Activated naive CD4-positive, alpha-beta T cell treated with Interleukin-2 at 50 U/mL for 16 hours (primary cell): Measurements from ENCODE around the gene ZBTB43.
"Not testable (repeated sequence)": the region's sequence is repeated elsewhere in the genome, so short reads cannot be mapped to it uniquely, and the experiment has no call there.

Source experiments
- DNase-seq: peaks from one replicate; pipeline ENCODE4 v3.0.0-alpha.2; 2020

ZBTB43 gene

DNA sequence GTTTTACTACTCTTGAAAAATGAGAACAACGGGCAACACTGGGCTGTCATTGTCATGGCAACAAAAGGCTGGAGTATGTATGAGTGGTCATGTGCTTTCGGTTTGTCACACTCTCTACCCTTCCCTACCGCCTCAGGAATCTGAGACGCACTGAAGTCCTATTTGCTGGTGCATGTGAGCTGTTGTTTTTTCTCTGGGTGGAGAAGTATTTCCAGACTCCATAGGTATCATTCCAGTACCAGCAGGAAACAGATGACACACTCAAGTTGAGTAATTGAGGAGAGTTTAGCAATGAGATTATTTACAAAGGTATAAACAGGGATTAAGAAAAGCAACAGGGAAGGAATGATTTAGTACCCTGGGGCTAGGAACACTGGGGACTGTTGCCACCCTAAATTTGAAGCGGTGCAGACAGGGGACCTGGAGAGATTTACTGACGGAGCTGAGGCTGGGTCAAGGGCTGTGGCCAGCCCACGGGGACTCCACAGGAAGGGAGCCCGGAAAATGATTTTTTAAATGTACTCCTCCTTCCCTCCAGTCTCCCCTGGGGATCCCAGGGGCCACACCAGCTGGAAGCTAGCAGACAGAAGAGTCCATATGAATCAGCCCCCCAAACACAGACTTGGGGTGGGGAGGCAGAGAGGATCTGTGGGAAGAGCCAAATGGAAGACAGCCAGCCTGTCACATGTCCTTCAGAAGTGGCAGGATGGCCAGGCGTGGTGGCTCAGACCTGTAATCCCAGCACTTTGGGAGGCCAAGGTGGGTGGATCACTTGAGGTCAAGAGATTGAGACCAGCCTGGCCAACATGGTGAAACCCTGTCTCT is 13.2 kb upstream of the ZBTB43 start:
- no peak for DNase-seq

DNA sequence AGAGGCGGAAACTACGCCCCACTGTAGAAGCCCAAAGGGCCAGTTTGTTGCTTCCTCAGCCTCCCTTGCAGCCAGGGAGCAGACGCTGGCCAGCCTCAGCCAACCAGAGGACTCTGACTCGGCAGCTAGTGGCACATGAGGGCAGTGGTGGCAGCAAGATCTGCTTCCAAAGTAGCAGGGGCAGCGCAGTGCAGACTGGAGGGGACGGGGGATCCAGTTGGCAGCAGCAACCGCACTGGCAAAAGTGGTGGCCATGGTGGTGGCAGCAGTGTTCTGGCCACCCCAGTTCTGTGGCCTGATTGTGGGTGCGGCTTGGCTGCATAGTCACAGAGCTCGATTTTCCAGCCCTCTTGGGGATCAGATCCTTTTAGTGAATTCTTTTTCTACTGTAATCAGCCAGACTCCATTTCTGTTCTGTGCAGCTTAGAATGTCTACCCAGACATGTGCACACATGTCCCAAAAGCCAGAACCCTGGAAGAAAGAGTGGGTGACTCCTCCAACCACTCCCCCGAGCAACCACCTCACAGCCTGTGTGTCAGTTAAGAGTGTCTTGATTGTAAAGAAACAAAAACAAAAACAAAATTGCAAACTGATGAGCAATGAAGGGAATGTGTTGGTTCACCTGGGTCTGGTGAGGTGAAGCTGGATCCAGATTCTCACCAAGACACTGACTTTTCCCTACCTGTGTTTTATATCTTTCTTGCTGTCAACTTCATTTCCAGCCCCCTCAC is 11.0 kb upstream of the ZBTB43 start:
- no peak for DNase-seq

DNA sequence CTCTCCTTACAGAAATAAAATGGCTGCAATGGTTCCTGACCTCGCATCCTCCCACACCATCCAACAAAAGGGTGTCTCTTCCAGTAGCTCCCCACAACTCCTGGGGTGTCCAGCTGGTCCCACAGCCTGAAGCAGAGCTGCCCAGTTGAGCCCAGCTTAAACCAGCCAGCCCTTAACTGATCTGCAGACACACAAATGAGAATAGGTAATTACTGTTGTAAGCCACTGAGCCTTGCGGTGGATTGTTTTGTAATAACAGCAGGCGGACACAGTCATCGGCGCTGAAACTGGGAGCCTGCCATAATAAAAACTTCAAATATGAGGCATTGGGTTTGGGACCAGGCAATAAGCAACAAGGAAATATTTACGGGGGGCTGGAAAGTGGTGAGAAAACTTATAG is 10.4 kb upstream of the ZBTB43 start:
- DNase-seq = no peak

DNA sequence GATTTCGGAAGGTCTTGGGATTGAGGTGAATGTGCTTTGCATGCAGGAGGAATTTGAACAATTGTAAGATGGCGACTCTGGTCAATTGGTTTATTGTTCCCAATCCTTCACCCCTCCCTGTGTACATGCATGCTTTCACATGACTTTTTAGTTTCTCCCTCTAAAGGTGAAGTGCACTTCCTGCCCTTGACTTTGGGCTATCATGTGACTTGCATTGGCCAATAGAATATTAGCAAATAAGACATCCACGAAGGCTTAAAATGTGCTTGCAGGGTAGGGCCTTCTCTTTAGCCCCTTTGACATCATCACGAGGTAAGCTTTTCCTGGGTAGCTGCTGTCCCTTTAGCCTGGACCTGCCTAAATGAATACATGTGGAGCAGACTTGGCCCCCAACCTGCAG is 8.1 kb upstream of the ZBTB43 start:
- DNase-seq = no peak

DNA sequence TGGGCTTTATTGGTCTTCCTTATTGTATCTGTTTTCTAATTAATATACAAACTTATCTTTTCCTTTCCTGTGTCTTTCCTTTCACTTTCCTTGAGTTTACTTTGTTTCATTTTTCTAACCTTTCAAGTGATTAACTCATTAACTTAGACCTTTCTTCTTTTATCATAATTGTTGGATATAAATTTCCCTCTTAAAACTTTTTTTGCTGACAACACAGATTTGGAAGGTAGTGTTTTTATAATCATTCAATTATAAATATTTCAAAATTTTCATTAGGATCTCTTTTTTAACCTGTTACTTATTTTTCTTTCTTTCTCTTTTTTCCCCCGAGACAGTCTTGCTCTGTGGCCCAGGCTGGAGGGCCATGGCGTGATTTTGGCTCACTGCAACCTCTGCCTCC is 6.9 kb upstream of the ZBTB43 start:
- DNase-seq = no peak

DNA sequence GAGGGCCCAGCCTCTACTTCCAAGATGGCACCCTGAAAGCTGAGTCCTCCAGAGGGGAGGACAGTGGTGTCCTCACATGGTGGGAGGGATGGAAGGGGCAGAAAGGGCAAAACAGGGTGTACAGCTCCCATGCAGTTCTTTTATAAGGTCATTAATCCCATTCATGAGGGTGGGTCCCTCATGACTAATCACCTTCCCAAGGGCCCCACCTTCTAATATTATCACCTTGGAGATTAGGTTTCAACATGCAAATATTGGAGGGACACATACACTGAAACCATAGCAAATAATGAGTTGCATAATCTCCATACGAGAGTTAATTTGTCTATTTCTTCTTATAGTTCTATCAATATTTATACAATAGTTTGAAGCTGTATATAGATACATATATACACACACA is 5.8 kb upstream of the ZBTB43 start:
- no peak for DNase-seq

DNA sequence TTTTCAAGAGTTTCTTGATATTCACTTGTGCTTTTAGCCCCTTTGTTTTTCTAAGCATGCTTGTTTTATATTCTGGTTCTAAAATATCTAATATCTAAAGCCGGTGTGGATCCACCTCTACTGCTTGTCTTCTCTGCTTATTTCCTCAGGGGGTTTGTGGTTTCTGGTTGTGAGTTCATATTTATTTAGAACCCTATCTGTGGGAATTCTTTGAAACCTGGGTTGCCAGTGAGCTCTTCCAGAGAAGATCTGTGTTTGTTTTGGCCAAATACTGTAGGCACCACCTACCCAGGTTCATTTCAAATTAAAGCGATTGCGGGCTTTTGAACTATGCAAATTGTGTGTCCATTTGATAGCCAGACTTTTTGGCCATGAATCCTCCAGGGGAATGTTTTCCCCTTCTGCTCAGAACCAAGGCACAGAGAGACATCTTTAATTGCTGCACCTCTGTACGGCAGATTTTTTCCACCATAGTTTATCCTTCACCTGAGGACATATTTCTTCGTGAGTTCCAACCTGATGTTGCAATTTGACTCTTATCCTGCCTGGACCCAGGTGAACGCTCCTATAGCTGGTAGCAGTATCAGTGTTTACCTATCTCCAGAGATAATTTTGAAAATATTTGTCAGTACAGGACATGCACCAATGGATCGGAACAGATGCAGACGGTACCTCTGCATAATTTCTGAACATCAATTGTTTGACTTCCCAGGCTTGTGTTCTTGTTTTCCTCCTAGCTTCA is 2.4 kb upstream of the ZBTB43 start:
- no peak for DNase-seq

DNA sequence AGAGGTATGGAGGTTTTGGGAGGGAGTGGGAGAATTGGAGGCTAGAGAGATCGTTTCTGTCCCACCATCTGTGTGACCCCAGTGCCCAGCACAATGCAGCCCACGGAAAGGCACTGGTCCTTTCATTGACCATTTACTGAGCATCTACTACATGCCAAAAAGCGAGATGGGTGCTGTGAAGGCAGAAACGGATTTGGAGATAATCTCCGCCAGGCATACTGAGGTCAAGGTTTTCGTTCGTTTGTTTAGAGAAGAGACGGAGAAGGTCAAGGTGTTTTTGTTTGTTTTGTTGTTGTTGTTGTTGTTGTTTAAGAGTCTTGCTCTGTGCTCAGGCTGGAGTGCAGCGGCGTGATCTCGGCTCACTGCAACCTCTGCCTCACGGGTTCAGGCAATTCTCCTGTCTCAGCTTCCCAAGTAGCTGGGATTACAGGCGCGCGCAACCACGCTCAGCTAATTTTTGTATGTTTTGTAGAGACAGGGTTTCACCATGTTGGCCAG is 593 bp upstream of the ZBTB43 start:
- no peak for DNase-seq

DNA sequence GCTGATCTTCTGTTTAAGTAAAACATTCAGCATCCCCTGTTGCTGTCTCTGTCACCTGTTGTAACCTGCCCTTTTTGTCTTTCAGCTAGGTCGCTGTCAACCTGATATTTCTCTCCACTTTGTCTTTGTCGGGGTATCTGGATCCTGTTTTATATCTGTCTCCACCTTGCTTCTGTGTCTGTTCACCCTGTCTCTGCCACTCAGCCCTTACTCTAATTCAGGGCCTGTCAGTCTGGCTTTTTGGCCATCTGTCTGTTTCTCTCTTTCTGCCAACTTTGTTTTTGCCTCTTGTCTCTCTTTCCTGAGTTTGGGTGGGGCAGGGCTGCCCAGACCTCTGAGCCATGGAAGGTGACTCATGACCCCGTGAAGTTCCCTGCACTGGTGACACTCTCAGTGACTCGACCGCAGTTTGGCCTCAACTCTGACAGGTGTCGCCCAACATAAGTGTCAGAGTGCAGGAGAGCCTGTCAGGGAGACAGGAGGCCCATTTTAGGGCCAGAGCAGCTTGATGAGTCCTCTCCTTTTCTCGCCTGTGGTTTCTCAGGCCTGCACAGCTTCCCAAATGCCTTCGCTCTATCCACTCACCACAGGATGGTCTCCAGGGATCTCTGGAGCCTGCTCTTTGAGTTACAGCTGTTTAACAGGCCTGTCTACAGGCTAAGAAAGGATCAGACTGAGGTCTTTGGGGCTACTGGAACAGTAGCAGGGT is 868 bp downstream of the ZBTB43 start:
- peak; percentile 85 for DNase-seq

DNA sequence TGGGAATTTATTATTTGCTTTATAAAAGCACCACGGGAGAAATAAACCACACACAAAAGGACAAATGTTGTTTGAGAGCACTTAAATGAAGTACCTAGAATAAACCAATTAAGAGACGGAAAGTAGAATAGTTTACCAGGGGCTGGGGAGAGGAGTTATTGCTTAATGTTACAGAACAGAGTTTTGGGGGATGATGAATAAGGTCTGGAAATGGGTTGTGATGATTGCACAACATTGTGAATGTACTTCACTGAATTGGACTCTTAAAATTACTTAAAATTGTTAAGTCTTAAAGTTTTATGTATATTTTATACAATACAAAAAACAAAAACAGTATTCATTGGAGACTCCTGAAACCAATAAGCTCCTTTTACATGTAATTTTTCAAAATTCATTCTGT is 1.5 kb downstream of the ZBTB43 start:
- DNase-seq = no peak

DNA sequence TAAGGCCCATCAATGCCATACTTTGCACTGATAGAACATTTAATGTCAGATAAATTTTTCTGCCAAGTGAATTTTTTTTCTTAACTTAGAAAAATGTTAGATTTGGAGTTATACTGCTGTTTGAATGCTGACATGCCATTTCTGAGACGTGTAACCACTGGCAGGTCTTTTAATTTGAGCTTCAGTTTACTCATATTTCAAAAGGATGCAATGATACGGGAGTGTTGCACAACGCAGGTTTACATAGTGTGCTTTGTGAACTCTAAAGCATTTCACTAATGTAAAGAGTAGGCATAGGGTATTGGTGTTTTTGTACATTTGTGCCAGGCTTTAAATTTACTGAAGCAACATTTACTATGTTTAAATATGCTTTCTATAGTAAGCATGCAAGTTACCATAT is 4.2 kb downstream of the ZBTB43 start:
- DNase-seq = no peak

DNA sequence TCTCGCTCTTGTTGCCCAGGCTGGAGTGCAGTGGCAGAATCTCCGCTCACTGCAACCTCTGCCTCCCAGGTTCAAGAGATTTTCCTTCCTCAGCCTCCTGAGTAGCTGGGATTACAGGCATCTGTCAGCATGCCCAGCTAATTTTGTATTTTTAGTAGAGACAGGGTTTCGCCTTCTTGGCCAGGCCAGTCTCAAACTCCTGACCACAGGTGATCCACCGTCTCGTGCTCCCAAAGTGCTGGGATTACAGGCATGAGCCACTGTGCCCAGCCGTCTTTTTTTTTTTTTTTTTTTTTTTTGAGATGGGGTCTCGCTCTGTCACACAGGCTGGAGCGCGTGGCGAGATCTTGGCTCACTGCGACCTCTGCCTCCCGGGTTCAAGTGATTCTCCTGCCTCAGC is 5.4 kb downstream of the ZBTB43 start:
- not testable (repeated sequence) for DNase-seq

DNA sequence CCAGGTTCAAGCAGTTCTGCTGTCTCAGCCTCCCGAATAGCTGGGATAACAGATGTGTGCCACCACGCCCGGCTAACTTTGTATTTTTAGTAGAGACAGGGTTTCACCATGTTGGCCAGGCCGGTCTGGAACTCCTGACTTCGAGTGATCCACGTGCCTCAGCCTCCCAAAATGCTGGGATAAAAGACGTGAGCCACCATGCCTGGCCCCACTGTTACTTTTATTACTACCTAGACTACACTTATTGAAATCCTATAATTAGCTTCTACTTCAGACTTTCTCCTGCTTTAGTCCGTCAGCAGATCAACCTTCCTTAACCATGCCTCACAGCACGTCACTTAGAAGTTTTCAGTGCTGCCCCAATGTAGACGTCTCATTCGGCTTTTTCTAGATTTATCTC is 8.2 kb downstream of the ZBTB43 start:
- no peak for DNase-seq

DNA sequence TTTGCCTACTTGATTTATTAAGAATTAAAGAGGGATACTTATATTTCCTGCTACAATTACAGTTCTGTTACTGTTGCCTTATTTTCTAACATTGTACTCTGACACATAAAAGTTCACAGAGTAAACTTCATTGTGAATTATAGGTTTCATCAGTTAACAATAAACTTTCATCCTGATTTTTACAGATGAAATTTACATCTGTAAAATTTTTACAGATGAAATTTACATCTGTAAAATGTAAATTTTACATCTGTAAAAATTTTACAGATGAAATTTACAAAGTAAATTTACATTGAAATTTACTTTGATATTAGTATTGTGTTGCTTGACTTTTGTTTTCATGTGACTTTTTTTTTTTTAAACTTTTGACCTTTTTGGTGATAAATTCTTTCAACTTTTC is 9.3 kb downstream of the ZBTB43 start:
- no peak for DNase-seq

DNA sequence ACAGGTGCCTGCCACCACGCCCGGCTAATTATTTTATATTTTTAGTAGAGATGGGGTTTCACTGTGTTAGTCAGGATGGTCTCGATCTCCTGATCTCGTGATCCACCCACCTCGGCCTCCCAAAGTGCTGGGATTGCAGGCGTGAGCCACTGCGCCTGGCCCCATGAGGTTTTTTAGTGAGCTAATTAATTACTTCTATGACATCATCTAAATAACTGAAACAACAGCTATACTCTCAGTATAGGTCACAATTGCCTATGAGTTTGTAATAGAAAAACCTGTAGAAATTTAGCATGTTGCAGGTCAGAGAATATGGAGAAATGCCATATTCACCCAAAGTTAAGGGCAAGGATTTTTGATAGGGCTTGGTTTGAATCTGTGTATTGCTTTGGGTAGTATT is 12.8 kb downstream of the ZBTB43 start:
- not testable (repeated sequence) for DNase-seq

DNA sequence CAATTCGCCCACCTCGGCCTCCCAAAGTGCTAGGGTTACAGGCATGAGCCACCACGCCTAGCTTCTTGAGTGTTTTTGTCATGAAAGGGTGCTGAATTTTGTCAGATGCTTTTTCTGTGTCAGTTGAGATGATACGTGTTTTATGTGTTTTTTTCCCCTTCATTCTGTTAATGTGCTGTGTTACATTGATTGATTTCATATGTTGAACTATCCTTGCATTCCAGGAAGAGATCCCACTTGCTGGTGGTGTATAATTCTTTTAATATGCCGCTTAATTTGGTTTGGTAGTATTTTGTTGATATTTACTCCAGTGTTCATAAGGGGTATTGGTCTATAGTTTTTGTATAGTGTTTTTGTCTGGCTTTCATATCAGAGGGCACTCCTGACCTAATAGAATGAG is 13.6 kb downstream of the ZBTB43 start:
- DNase-seq = no peak

DNA sequence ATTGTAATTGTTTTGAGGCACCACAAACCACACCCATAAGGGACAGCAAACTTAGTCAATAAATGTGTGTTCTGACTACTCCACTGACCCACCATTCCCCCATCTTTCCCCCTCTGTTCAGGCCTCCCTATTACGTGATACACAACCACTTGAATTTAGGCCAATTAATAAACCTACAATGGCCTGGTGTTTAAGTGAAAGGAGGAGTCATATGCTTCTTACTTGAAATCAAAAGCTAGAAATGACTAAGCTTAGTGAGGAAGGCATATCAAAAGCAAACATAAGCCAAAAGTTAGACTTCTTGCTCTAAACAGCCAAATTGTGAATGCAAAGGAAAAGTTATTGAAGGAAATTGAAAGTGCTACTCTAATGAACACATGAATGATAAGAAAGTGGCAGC is 14.6 kb downstream of the ZBTB43 start:
- no peak for DNase-seq

DNA sequence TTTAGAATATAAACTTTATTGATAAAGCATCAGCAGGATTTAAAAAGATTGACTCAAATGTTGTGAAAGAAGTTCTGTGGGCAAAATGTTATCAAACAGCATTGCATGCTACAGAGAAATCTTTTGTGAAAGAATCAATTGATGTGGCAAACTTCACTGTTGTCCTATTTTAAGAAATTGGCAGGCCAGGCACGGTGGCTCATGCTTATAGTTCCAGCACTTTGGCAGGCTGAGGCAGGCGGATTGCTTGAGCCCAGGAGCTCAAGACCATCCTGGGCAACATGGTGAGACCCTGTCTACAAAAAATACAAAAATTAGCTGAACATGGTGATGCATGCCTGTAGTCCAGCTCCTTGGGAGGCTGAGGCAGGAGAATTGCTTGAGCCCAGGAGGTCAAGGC is 17.4 kb downstream of the ZBTB43 start:
- no peak for DNase-seq

DNA sequence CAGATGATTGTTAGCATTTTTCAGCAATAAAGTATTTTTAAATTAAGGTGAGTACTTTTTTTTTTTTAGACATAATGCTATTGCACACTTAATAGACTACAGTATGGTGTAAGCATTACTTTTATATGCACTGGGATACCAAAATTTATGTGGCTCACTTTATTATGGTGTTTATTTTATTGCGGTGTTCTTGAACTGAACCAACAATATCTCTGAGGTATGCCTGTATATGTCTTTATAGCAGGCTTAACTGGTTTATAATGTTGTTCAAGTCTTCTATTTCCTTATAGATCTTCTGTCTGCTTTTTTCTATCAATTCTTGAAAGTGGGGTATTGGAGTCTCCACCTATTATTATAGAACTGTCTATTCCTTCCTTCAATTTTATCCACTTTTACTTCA is 18.0 kb downstream of the ZBTB43 start:
- no peak for DNase-seq

DNA sequence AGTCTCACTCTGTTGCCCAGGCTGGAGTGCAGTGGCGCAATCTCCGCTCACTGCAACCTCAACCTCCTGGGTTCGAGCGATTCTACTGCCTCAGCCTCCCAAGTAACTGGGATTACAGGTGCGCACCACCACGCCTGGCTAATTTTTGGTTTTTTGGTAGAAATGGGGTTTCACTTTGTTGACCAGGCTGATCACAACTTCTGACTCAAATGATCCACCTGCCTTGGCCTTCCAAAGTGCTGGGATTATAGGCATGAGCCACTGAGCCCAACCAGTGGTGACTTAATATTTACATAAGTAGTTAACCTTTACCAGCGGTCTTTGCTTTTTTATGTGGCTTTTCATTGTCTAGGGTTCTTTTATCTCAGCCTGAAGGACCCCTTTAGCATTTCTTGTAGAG is 19.2 kb downstream of the ZBTB43 start:
- DNase-seq = not testable (repeated sequence)

DNA sequence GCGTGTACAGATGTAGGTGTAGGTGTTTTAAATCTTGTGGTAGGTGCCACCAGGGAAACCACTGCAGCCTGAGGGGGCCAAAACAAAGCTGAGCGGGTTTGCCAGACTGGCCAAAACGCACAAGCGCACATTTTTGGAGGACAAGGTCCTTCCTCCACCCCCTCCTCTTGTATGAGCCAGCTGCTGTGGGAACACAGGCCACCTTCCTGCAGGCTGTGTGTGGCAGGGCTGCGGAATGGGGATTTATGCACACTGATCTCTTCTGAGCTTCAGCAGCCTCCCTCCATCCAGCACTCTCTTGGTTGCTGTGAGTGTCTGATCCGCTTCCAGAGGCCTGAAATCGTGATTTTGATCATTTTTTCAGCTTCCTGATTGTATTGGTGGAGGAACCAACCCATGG is 22.4 kb downstream of the ZBTB43 start:
- no peak for DNase-seq

DNA sequence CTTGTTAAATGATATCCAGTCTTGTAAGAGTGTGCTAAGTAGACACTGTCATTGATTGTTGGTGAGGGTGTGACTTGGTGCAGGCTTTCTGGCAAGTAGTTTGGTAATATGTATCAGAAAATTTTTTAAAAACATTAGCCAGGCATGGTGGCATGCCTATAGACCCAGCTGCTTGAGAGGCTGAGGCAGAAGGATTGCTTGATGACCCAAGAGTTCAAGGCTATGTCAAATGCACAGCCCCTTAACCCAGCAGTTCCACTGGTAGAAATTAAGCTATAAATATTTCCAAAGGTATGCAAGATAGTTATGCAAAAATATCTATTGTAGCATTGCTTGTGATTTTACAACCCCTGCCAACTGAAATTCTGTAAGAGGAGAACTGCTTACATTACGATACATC is 24.2 kb downstream of the ZBTB43 start:
- no peak for DNase-seq

DNA sequence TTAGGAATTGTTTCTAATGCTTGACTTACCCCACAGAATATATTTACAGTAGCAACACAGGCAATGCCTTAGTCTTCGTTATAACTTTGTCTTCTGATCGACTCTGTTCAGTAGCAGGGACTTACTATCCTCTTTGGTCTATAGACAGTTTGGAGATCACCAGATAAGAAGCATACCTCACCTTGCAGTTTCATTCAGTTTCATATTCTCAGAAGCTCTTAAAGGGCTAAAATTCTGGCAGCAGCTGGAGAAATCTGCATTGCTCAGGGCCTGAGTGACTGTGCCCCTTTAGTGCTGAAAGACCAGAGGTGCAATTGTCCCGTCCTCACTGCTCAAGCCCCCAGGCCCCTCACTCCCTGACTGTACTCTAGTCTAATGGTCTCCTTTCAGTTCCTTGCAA is 26.0 kb downstream of the ZBTB43 start:
- DNase-seq = no peak
